ENCODE measurements around the gene FHIT.

GRCh38 chr3:60434323-60434722 lies 816.9 kb downstream of the FHIT start:
- TF ChIP-seq CTCF (IDR thresholded peaks at IDR 0.05) (no peak), POLR2A (IDR thresholded peaks at IDR 0.05) (no peak)
